GM10266 (cell line): Measurements from ENCODE around the gene IPO13.

Source experiments
- DNase-seq: peaks from one replicate; pipeline ENCODE4 v3.0.0; 2012; ENCODE audit errors: extremely low spot score
- CTCF ChIP-seq: IDR thresholded peaks from 2 replicates; pipeline ENCODE4 v1.5.1; 2012; ENCODE audit warnings: mild to moderate bottlenecking, low read depth; ENCODE audit not compliant: control insufficient read depth, insufficient read depth; ENCODE audit errors: missing control alignments

IPO13 gene

DNA sequence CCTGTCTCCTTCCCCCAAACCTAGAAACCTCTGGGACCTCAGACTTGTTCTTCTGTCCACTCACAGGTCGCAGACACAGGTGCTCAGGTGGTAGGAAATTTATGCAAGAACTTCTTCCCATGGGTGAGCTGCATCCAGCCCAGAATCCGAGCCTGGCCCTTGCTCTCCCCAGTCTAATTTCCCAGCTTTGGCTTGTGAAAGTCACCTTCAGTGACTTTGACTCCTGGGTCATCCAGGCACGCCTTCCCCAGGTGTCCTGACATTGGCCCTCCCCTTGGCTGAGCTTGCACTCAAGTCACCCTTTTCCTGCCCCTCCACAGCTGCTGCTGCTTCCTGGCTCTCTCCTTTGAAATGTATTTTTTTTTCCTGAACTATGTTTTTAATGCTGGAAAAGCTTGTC is 6.6 kb downstream of the IPO13 start:
- DNase-seq = no peak
- TF ChIP-seq CTCF = no peak

DNA sequence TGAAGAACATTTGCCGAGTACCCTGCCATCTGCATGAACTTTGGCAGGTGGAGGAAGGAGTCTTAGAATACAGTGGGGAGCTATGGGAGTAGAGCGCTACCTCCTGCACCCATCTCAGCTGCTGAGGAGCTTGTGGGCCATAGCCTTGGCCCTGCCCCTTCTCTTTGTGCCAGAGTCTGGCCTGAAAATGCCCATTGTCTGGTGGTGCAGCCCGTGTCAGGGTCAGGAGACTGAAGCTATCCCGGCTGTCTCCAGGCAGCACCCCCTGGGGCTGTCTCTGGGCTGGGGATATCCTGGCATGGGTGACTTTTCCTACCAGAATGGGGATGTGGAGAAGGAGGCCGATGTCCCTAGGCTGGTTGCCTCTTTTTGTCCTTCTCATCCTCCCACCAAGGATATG is 7.3 kb downstream of the IPO13 start:
- no peak for DNase-seq
- no peak for TF ChIP-seq CTCF

GRCh38 chr1:43956234-43956633 is 9.5 kb downstream of the IPO13 start:
- no peak for DNase-seq
- no peak for TF ChIP-seq CTCF

DNA sequence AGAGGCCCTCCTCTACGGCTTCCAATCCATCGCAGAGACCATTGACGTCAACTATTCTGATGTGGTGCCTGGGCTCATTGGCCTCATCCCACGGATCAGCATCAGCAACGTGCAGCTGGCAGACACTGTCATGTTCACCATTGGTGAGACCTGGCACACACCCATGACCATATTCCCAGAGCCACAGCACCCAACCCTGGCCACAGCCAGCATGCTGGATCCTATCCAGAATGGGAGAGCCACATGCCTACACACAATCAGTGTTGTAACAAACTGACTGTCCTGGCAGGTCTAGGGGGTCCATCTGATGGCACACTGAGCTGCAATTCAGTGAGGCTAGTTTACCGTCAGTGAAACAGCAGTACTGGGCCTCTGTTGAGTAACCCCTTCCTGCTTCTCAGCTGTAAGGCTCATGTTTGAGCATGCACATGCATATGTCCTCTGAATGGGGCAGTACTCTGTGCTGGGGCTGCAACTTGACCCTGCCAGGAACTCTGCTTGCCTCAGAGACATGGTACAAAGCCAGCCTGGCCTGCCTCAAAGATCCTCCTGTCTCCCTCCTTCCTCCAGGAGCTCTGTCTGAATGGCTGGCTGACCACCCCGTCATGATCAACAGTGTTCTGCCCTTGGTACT is 10.8 kb downstream of the IPO13 start:
- no peak for TF ChIP-seq CTCF
- no peak for DNase-seq

- DNase-seq = no peak
- TF ChIP-seq CTCF = no peak
Measured at GRCh38 chr1:43958351-43959255, 11.9 kb downstream of the IPO13 start.

DNA sequence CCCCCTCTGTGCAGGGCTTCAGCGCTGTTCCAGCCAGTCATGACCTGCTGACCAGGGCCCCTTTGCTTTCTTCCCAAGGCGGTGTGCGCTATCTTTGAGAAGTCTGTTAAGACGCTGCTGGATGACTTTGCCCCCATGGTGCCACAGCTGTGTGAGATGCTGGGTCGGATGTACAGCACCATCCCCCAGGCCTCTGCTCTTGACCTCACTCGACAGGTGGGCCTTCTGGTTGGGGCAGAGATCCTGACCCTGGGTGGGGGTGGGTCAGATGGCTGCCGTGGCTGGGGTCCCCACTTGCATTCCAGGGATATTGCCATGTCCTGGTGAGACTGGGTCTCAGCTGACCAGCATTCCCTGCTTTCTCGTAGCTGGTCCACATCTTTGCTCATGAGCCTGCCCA is 14.0 kb downstream of the IPO13 start:
- TF ChIP-seq CTCF = no peak
- no peak for DNase-seq

DNA sequence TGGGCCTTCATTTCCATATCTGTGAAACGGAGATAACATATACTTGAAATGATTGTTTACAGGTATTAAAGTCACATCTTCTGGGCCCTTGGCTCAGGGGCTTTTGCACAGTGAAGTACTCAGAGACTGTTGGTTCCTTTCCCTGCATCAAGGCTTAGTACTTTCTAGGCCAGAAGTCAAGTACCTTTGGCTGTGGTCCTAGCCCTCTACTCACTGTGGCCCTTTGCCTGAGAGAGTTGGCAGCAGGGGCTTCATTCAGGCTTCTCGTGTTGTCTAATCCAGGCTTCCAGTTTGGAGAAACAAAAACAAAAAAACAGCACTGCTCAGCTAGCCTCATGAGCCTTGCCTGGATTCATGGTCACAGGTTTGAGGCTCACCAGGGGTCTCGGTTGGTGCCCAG is 14.9 kb downstream of the IPO13 start:
- no peak for TF ChIP-seq CTCF
- DNase-seq = no peak
